ENCODE data around the gene ATF4. TPM values are rescaled to one million over a fixed set of nuclear protein-coding genes. Genes with fewer than 3 reads are reported as not detected.
A peak's percentile ranks its signal among the peaks of the same experiment; 100 is the strongest.

Gene ATF4
- total RNA-seq, 4 donors from 2014 or later: 234 to 335 (median 284) TPM

- no peak overlapping the region for H3K4me3 ChIP-seq
- H3K9me3 ChIP-seq: no peaks in the 10 kb centered on the region
- 10% methylated on average over 2 of the region's 2 CpGs for WGBS
- H3K36me3 ChIP-seq: no peaks in the 10 kb centered on the region
- no peak for TF ChIP-seq EP300 (IDR thresholded peaks at IDR 0.05)
- TF ChIP-seq CTCF (IDR thresholded peaks at IDR 0.05): no peak
- TF ChIP-seq POLR2AphosphoS5 (IDR thresholded peaks at IDR 0.05): no peak
- TF ChIP-seq POLR2A (IDR thresholded peaks at IDR 0.05): no peak
- peaks cover 70% of the 10 kb centered on the region for H3K4me1 ChIP-seq
- peak overlapping the region; percentile 66 for H3K27ac ChIP-seq
- no peaks in the 10 kb centered on the region for H3K27me3 ChIP-seq
- DNase-seq (ENCODE audit: low spot score in 2 of 2): peak in 1 of 2 donors; percentile 67
Observed at GRCh38 chr22:39498368-39498767, 22.0 kb upstream of the ATF4 start.

GRCh38 chr22:39498802-39499201, 21.6 kb upstream of the ATF4 start:
- WGBS: 51% methylated on average over 3 of the region's 3 CpGs
- Histone ChIP-seq H3K27me3 (no peaks in the 10 kb centered on the region), H3K4me3 (no peak overlapping the region), H3K4me1 (peaks cover 75% of the 10 kb centered on the region), H3K9me3 (no peaks in the 10 kb centered on the region), H3K36me3 (no peaks in the 10 kb centered on the region), H3K27ac (peak overlapping the region; percentile 66)
- no peak for DNase-seq (ENCODE audit: low spot score in 2 of 2)
- TF ChIP-seq EP300 (IDR thresholded peaks at IDR 0.05): no peak
- no peak for TF ChIP-seq CTCF (IDR thresholded peaks at IDR 0.05)
- no peak for TF ChIP-seq POLR2AphosphoS5 (IDR thresholded peaks at IDR 0.05)
- no peak for TF ChIP-seq POLR2A (IDR thresholded peaks at IDR 0.05)

- peak overlapping the region; percentile 88 for H3K27ac ChIP-seq
Observed at GRCh38 chr22:39500101-39500500, 20.3 kb upstream of the ATF4 start.

GRCh38 chr22:39501644-39502108, 18.7 kb upstream of the ATF4 start:
- DNase-seq (ENCODE audit: low spot score in 2 of 2): no peak
- 23% methylated on average over 13 of the region's 13 CpGs for whole genome bisulfite sequencing
- H3K4me1 ChIP-seq: peaks cover 75% of the 10 kb centered on the region
- H3K27me3 ChIP-seq: no peaks in the 10 kb centered on the region
- no peaks in the 10 kb centered on the region for H3K9me3 ChIP-seq
- peaks cover 27% of the 10 kb centered on the region for H3K36me3 ChIP-seq
- TF ChIP-seq CTCF (IDR thresholded peaks at IDR 0.05): no peak
- TF ChIP-seq POLR2A (IDR thresholded peaks at IDR 0.05): no peak
- no peak for TF ChIP-seq EP300 (IDR thresholded peaks at IDR 0.05)
- TF ChIP-seq POLR2AphosphoS5 (IDR thresholded peaks at IDR 0.05): no peak
- peak overlapping the region; percentile 91 for H3K4me3 ChIP-seq
- peak overlapping the region; percentile 88 for H3K27ac ChIP-seq

More at GRCh38 chr22:39500101-39500500, 20.3 kb upstream of the ATF4 start:
- no peak for DNase-seq (ENCODE audit: low spot score in 2 of 2)
- Histone ChIP-seq H3K4me3 (no peak overlapping the region), H3K36me3 (peaks cover 11% of the 10 kb centered on the region), H3K27me3 (no peaks in the 10 kb centered on the region), H3K4me1 (peaks cover 77% of the 10 kb centered on the region), H3K9me3 (no peaks in the 10 kb centered on the region)
- WGBS: 91% methylated on average over 6 of the region's 6 CpGs
- TF ChIP-seq EP300 (IDR thresholded peaks at IDR 0.05): no peak
- no peak for TF ChIP-seq POLR2A (IDR thresholded peaks at IDR 0.05)
- no peak for TF ChIP-seq POLR2AphosphoS5 (IDR thresholded peaks at IDR 0.05)
- TF ChIP-seq CTCF (IDR thresholded peaks at IDR 0.05): no peak

GRCh38 chr22:39502109-39502788, 18.1 kb upstream of the ATF4 start, which contains the start of gene MIEF1:
Gene MIEF1, plus strand, starts transcription at chr22:39502290. Its CDS starts 9,005 bp downstream, at chr22:39511295.
- H3K27ac ChIP-seq: peak within 1 kb of the TSS; percentile 88
- H3K9me3 ChIP-seq: no peaks in the 10 kb centered on the region
- no peaks in the 10 kb centered on the region for H3K27me3 ChIP-seq
- TF ChIP-seq POLR2AphosphoS5 (IDR thresholded peaks at IDR 0.05) (peak in 2 of 3 donors; percentile 79 to 82), EP300 (IDR thresholded peaks at IDR 0.05) (no peak), CTCF (IDR thresholded peaks at IDR 0.05) (no peak), POLR2A (IDR thresholded peaks at IDR 0.05) (peak in 1 of 2 donors; percentile 31)
- H3K36me3 ChIP-seq: peaks cover 32% of the 10 kb centered on the region
- H3K4me3 ChIP-seq: peak within 1 kb of the TSS; percentile 91
- DNase-seq (ENCODE audit: low spot score in 2 of 2): peak; percentile 99
- H3K4me1 ChIP-seq: peaks cover 71% of the 10 kb centered on the region
- WGBS: no CpG with 5 or more reads among the region's 58 CpGs

Measured in suprapubic skin (tissue), 4 donors.